Keratinocyte (primary cell): ENCODE measurements around the gene VPS13C. TPM values are rescaled to one million over a fixed set of nuclear protein-coding genes. Genes with fewer than 3 reads are reported as not detected.

Experiments
- DNase-seq: peaks from one replicate; pipeline ENCODE4 v3.0.0-alpha.2; 2011; ENCODE audit warnings: low read depth, missing footprints, low spot score
- FAIRE-seq: peaks from 2 replicates; lab custom pipeline; 2011; peaks lifted over from hg19 to GRCh38; lab: Jason Lieb, UNC
- H2AFZ ChIP-seq: 2 replicates; pipeline ENCODE4 v1.6.0; 2012; ENCODE audit warnings: low read length, control low read depth, inconsistent platforms; ENCODE audit not compliant: control insufficient read depth
- H3K27ac ChIP-seq: 2 replicates; pipeline ENCODE4 v1.5.1; 2011; ENCODE audit warnings: low read length; ENCODE audit not compliant: control insufficient read depth, insufficient read depth
- H3K27me3 ChIP-seq: 3 replicates; pipeline ENCODE4 v1.6.0; 2011; ENCODE audit warnings: low read length; ENCODE audit not compliant: control insufficient read depth, insufficient read depth; ENCODE audit errors: extremely low read depth
- H3K36me3 ChIP-seq, 2 experiments: 2 replicates in 1 of 2; 3 replicates in 1 of 2; pipeline ENCODE4 v1.5.1; 2011; ENCODE audit warnings: low read length in 2 of 2, mild to moderate bottlenecking in 1 of 2; ENCODE audit not compliant: control insufficient read depth in 2 of 2, insufficient read depth in 2 of 2; ENCODE audit errors: extremely low read depth in 1 of 2
- H3K4me1 ChIP-seq: 3 replicates; pipeline ENCODE4 v1.5.1; 2011; ENCODE audit warnings: low read length; ENCODE audit not compliant: control insufficient read depth, insufficient read depth; ENCODE audit errors: extremely low read depth
- H3K4me2 ChIP-seq: 3 replicates; pipeline ENCODE4 v1.6.0; 2011; ENCODE audit warnings: low read depth, low read length; ENCODE audit not compliant: control insufficient read depth, insufficient read depth; ENCODE audit errors: extremely low read depth
- H3K4me3 ChIP-seq, 3 experiments: fragments of 200-600 bp in 1 of 3; sonication (generic) in 1 of 3; 2 replicates in 2 of 3; 3 replicates in 1 of 3; pipeline ENCODE4 v1.5.1; 2011 to 2016; ENCODE audit warnings: low read length in 3 of 3, mild to moderate bottlenecking in 3 of 3, control low read depth in 2 of 3, inconsistent platforms in 1 of 3, low read depth in 1 of 3, mixed read lengths in 1 of 3, mixed run types in 1 of 3, moderate library complexity in 1 of 3; ENCODE audit not compliant: control insufficient read depth in 2 of 3, insufficient read depth in 2 of 3; ENCODE audit errors: extremely low read depth in 1 of 3
- H3K79me2 ChIP-seq: 2 replicates; pipeline ENCODE4 v1.6.0; 2012; ENCODE audit warnings: low read length; ENCODE audit not compliant: control insufficient read depth, insufficient read depth
- H3K9ac ChIP-seq: 3 replicates; pipeline ENCODE4 v1.6.0; 2011; ENCODE audit warnings: low read length; ENCODE audit not compliant: control insufficient read depth, insufficient read depth; ENCODE audit errors: extremely low read depth
- H3K9me1 ChIP-seq: 3 replicates; pipeline ENCODE4 v1.6.0; 2011; ENCODE audit warnings: low read length; ENCODE audit not compliant: control insufficient read depth, insufficient read depth; ENCODE audit errors: extremely low read depth
- H3K9me3 ChIP-seq: 2 replicates; pipeline ENCODE4 v1.5.1; 2012; ENCODE audit warnings: low read depth, low read length; ENCODE audit not compliant: control insufficient read depth
- H4K20me1 ChIP-seq: 3 replicates; pipeline ENCODE4 v1.6.0; 2011; ENCODE audit warnings: low read length; ENCODE audit not compliant: control insufficient read depth, insufficient read depth; ENCODE audit errors: extremely low read depth
- EZH2 ChIP-seq: IDR thresholded peaks from one replicate; pipeline ENCODE4 v1.6.1; 2012; ENCODE audit warnings: inconsistent platforms, mild to moderate bottlenecking, low read length, moderate library complexity
- dilution Hi-C: fragments of 300-500 bp; cut with MboI; formaldehyde crosslinking; loops from one replicate; pipeline ENCODE4 v1.7.0; 2020; ENCODE audit warnings: low sequenced_read_pairs; ENCODE audit not compliant: extremely low pct_ligation_motif_present
- polyA plus RNA-seq, 5 experiments: library from polyadenylated mRNA; depleted of rRNA in 3 of 5; stranded (reverse) in 3 of 5; stranded (forward) in 1 of 5; unstranded in 1 of 5; fragments of >200 nt; gene quantifications; 1 replicate in 1 of 5; 2 replicates in 3 of 5; 3 replicates in 1 of 5; pipeline versions ENCODE4 v1.2.1 to v1.2.3, GENCODE V29; 2011 to 2012; ENCODE audit warnings: missing spikeins in 2 of 5, low read depth in 1 of 5, low replicate concordance in 1 of 5
- TF ChIP-seq, protein P1 (sequence below), 3 experiments: IDR thresholded peaks in 1 of 3; conservative IDR thresholded peaks in 1 of 3; optimal IDR thresholded peaks in 1 of 3; 2 replicates in 2 of 3; 3 replicates in 1 of 3; pipeline versions ENCODE3 to v1.5.1; 2011; ENCODE audit warnings: low read length in 3 of 3, mild to moderate bottlenecking in 3 of 3, moderate library complexity in 2 of 3, control low read depth in 1 of 3, inconsistent platforms in 1 of 3; ENCODE audit not compliant: insufficient read depth in 2 of 3; ENCODE audit errors: extremely low read depth in 1 of 3

The VPS13C gene
- polyA plus RNA-seq, 1 donor (not counting 4 experiments of a cell fraction or from before 2014, with no cell fraction given): 13.5 TPM

DNA sequence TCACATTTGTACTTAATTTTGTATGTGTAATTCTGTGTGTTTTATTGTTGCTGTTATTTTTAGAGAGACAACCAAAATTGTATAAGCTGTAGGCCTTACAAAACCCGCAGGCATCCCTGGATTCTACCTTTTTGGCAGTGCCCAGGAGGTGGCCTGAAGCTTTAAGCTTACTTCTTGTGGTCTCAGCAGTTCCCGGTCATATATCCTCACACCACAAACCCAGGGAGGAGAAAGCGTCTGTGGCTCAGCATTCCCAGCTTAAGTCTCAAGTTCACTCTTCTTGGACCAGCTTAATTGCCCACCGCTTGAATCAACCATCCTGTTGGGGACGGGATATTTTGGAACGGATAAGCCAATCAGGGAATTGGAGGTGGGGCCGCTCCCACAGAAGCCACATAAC, 43.2 kb upstream of the VPS13C start:
- dilution Hi-C loops: no loop called here
- no peak for FAIRE-seq
- TF ChIP-seq, protein P1, sequence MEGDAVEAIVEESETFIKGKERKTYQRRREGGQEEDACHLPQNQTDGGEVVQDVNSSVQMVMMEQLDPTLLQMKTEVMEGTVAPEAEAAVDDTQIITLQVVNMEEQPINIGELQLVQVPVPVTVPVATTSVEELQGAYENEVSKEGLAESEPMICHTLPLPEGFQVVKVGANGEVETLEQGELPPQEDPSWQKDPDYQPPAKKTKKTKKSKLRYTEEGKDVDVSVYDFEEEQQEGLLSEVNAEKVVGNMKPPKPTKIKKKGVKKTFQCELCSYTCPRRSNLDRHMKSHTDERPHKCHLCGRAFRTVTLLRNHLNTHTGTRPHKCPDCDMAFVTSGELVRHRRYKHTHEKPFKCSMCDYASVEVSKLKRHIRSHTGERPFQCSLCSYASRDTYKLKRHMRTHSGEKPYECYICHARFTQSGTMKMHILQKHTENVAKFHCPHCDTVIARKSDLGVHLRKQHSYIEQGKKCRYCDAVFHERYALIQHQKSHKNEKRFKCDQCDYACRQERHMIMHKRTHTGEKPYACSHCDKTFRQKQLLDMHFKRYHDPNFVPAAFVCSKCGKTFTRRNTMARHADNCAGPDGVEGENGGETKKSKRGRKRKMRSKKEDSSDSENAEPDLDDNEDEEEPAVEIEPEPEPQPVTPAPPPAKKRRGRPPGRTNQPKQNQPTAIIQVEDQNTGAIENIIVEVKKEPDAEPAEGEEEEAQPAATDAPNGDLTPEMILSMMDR (optimal IDR thresholded peaks at IDR 0.05 in 1 of 3, IDR thresholded peaks at IDR 0.05 in 1 of 3, conservative IDR thresholded peaks at IDR 0.05 in 1 of 3; ENCODE audit: extremely low read depth in 1 of 3, insufficient read depth in 2 of 3, low read length in 3 of 3): no peak
- H3K79me2 ChIP-seq: no peaks in the 10 kb centered on the region
- H3K9ac ChIP-seq: no peak overlapping the region
- no peaks in the 10 kb centered on the region for H3K9me1 ChIP-seq
- H3K4me1 ChIP-seq: peaks cover 7% of the 10 kb centered on the region
- H4K20me1 ChIP-seq: no peaks in the 10 kb centered on the region
- no peak overlapping the region for H3K4me3 ChIP-seq
- no peak overlapping the region for H3K4me2 ChIP-seq
- DNase-seq: no peak
- H3K27ac ChIP-seq: no peak overlapping the region
- no peaks in the 10 kb centered on the region for H3K36me3 ChIP-seq
- no peaks in the 10 kb centered on the region for H3K27me3 ChIP-seq
- no peak overlapping the region for H2AFZ ChIP-seq
- H3K9me3 ChIP-seq: no peaks in the 10 kb centered on the region

DNA sequence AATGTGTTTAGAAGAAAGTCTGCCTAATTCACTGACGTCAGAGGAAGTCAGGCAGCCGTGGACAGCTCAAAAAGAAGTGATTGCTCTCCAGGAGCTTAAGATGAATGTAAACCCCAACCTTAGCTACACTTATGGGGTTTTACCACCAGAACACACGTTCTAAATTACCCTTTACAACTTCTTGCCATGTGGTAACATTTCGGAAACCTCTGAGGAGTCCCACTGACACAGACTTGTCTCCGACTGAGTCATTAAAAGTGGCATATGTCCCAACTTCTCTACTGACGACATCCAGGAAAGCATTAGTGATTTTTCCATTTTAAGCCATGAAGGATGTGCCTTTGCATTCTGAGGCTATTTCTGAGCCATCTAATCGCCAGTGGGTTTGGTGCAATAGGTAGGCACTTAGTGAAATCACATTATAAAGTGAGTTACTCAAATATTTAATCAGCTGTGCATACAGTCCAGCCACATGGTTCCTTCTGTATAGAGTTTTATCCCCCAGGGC, 38.9 kb upstream of the VPS13C start:
- DNase-seq: no peak
- Histone ChIP-seq H3K9me3 (no peaks in the 10 kb centered on the region), H4K20me1 (no peaks in the 10 kb centered on the region), H3K4me1 (no peaks in the 10 kb centered on the region), H2AFZ (no peak overlapping the region), H3K4me3 (no peak overlapping the region), H3K27me3 (no peaks in the 10 kb centered on the region), H3K79me2 (no peaks in the 10 kb centered on the region), H3K4me2 (no peak overlapping the region), H3K9ac (no peak overlapping the region), H3K27ac (no peak overlapping the region), H3K36me3 (no peaks in the 10 kb centered on the region), H3K9me1 (no peaks in the 10 kb centered on the region)
- dilution Hi-C loops: no loop called here
- no peak for FAIRE-seq
- TF ChIP-seq EZH2: no peak
- TF ChIP-seq, protein P1 (optimal IDR thresholded peaks at IDR 0.05 in 1 of 3, IDR thresholded peaks at IDR 0.05 in 1 of 3, conservative IDR thresholded peaks at IDR 0.05 in 1 of 3; ENCODE audit: extremely low read depth in 1 of 3, insufficient read depth in 2 of 3, low read length in 3 of 3): no peak
